Naive thymus-derived CD4-positive, alpha-beta T cell (primary cell): ENCODE data around the gene CEP250. TPM values are rescaled to one million over a fixed set of nuclear protein-coding genes. Genes with fewer than 3 reads are reported as not detected.

Source experiments
- ATAC-seq: fragments of 150-1000 bp; cut with Tn5 transposase; 2 replicates; pipeline ENCODE4 v1.10.0; 2021; ENCODE audit warnings: mild to moderate bottlenecking, moderate library complexity
- CTCF ChIA-PET: fragments of 350-600 bp; sonication (Branson Sonifier 250); formaldehyde crosslinking; loops from one replicate; lab custom pipeline; 2021; ENCODE audit warnings: antibody characterized with exemption; lab: Charles Lee
- POLR2A ChIA-PET: fragments of 350-600 bp; sonication (Branson Sonifier 250); formaldehyde crosslinking; loops from one replicate; lab custom pipeline; 2021; ENCODE audit warnings: antibody characterized with exemption, inconsistent platforms; lab: Charles Lee
- DNase-seq, 9 donors: peaks; one replicate each; pipeline versions ENCODE4 v3.0.0 to v3.0.0-alpha.2; 2020 to 2022; ENCODE audit warnings: mixed read lengths in 1 of 9
- H3K27ac ChIP-seq: one replicate; pipeline ENCODE4 v1.7.0; 2013; ENCODE audit warnings: mild to moderate bottlenecking, low read depth, low read length, moderate library complexity
- H3K27me3 ChIP-seq, 2 donors: one replicate each; pipeline ENCODE4 v1.7.0; 2013; ENCODE audit warnings: low read length in 2 of 2, mild to moderate bottlenecking in 2 of 2, moderate library complexity in 2 of 2; ENCODE audit not compliant: control insufficient read depth in 2 of 2, insufficient read depth in 2 of 2
- H3K36me3 ChIP-seq, 3 experiments: 1 replicate in 2 of 3; 2 replicates in 1 of 3; pipeline ENCODE4 v1.7.0; 2013; ENCODE audit warnings: low read length in 3 of 3, mild to moderate bottlenecking in 3 of 3, moderate library complexity in 1 of 3; ENCODE audit not compliant: insufficient read depth in 3 of 3, control insufficient read depth in 2 of 3
- H3K4me1 ChIP-seq, 2 donors: one replicate each; pipeline ENCODE4 v1.7.0; 2013; ENCODE audit warnings: low read length in 2 of 2, mild to moderate bottlenecking in 2 of 2, moderate library complexity in 1 of 2; ENCODE audit not compliant: control insufficient read depth in 2 of 2, insufficient read depth in 2 of 2
- H3K4me3 ChIP-seq: 2 replicates; pipeline ENCODE4 v1.7.0; 2013; ENCODE audit warnings: mild to moderate bottlenecking, low read length
- H3K9me3 ChIP-seq, 3 experiments: 1 replicate in 2 of 3; 2 replicates in 1 of 3; pipeline ENCODE4 v1.7.0; 2013; ENCODE audit warnings: low read length in 3 of 3; ENCODE audit not compliant: control insufficient read depth in 2 of 3
- H3K27ac Mint-ChIP-seq, 9 donors: one replicate each; pipeline ENCODE4 v1.8.0; 2020 to 2022; ENCODE audit warnings: mixed read lengths in 9 of 9, mild to moderate bottlenecking in 8 of 9, moderate library complexity in 5 of 9, inconsistent platforms in 2 of 9
- H3K27me3 Mint-ChIP-seq, 5 donors: one replicate each; pipeline ENCODE4 v1.8.0; 2021 to 2022; ENCODE audit warnings: mixed read lengths in 5 of 5, mild to moderate bottlenecking in 1 of 5
- H3K36me3 Mint-ChIP-seq, 5 donors: one replicate each; pipeline ENCODE4 v1.8.0; 2020 to 2022; ENCODE audit warnings: mixed read lengths in 5 of 5, mild to moderate bottlenecking in 3 of 5, inconsistent platforms in 1 of 5
- H3K4me1 Mint-ChIP-seq, 7 donors: one replicate each; pipeline ENCODE4 v1.8.0; 2020 to 2022; ENCODE audit warnings: mixed read lengths in 7 of 7, mild to moderate bottlenecking in 3 of 7, inconsistent platforms in 1 of 7
- H3K4me3 Mint-ChIP-seq, 10 donors: one replicate each; pipeline ENCODE4 v1.8.0; 2020 to 2022; ENCODE audit warnings: mild to moderate bottlenecking in 10 of 10, mixed read lengths in 10 of 10, moderate library complexity in 6 of 10, inconsistent platforms in 2 of 10
- H3K9me3 Mint-ChIP-seq, 11 donors: one replicate each; pipeline ENCODE4 v1.8.0; 2020 to 2022; ENCODE audit warnings: mixed read lengths in 11 of 11, mild to moderate bottlenecking in 4 of 11, inconsistent platforms in 1 of 11, moderate library complexity in 1 of 11
- intact Hi-C, 2 donors: fragments of 100-400 bp; cut with micrococcal nuclease; formaldehyde crosslinking; loops; one replicate each; pipeline ENCODE4 v1.15.1; 2023
- polyA plus RNA-seq, 2 donors: library from polyadenylated mRNA; unstranded; fragments of 300-500 nt; fragmentation: Illumina TruSeq; gene quantifications; one replicate each; pipeline ENCODE4 v1.2.3, GENCODE V29; 2021
- total RNA-seq, 6 experiments: library from RNA in 5 of 6; stranded (reverse) in 5 of 6; gene quantifications; 1 replicate in 5 of 6; 2 replicates in 1 of 6; pipeline ENCODE4 v1.2.3 and lab custom pipeline; 2021 to 2026

CEP250 gene
- total and polyA plus RNA-seq, 7 experiments from 2014 or later: 7.7 to 75.0 (median 50.2) TPM

DNA sequence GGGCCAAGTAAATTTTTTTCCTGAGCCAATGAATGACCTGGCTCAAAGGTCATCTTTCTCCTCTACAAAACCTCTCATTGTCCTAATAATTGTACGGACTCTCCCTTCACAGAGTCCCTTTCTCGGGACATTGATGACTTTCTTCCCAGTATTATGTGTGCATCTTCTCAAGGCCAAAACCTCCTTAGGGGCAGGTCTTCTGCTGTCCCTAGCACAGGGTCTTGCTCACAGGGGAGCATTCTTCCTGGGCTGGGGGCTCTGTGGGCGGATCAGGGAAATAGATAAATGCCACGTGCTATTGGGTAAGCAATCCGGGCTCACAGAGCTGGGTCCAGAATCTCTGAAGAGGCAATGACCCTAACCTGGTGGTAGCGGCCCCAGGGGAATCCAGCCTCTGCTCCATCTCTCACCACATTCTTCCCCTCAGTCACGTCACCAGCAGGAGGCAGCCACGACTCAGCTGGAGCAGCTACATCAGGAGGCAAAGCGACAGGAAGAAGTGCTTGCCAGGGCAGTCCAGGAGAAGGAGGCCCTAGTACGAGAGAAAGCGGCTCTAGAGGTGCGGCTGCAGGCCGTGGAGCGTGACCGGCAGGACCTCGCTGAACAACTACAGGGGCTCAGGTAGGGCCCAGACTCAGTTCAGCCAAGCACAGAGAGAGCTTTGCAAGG lies 23.5 kb downstream of the CEP250 start:
- no peaks in the 10 kb centered on the region for H3K27me3 Mint-ChIP-seq
- Histone ChIP-seq H3K4me3 (no peak overlapping the region), H3K27me3 (no peaks in the 10 kb centered on the region), H3K36me3 (peaks cover 15 to 61% (median 17%) of the 10 kb centered on the region in 3 experiments), H3K27ac (peak overlapping the region; percentile 6), H3K9me3 (no peaks in the 10 kb centered on the region), H3K4me1 (no peaks in the 10 kb centered on the region)
- H3K36me3 Mint-ChIP-seq: peaks cover 4 to 19% (median 13%) of the 10 kb centered on the region in 5 donors
- CTCF ChIA-PET: interaction anchor here (0.7 to 1.6 kb wide), 5 partner anchors 12 to 405 kb away, joined by 3 to 6 read pairs (median 3); no protein-coding TSS in a partner anchor
- peaks cover 8 to 16% (median 13%) of the 10 kb centered on the region in 7 donors for H3K4me1 Mint-ChIP-seq
- H3K4me3 Mint-ChIP-seq: no peak overlapping the region
- ATAC-seq (peak; percentile 20), DNase-seq (peak in 2 of 9 donors; percentile 8 to 17)
- POLR2A ChIA-PET: interaction anchor here (0.6 kb wide), 1 partner anchor 762 kb away, joined by 3 read pairs; no protein-coding TSS in a partner anchor
- H3K9me3 Mint-ChIP-seq: no peaks in the 10 kb centered on the region
- intact Hi-C loops: no loop called here
- H3K27ac Mint-ChIP-seq: peak overlapping the region in 8 of 9 donors; percentile 0 to 87 (median 66)

DNA sequence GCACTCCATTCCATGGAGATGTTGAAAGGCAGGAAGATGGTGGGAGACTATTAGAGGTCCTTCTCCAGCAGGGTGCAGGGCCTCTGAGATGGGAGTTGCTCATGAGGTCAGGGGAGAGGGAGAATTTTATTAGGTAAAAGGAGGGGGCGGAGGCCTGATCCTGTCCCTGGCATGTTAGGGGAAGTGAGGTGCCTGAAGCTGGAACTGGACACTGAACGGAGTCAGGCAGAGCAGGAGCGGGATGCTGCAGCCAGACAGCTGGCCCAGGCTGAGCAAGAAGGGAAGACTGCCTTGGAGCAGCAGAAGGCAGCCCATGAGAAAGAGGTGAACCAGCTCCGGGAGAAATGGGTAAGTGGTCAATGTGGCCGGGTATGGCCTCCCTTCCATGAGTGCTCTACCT lies 24.4 kb downstream of the CEP250 start:
- no peak overlapping the region for H3K4me3 ChIP-seq
- CTCF ChIA-PET: interaction anchor here (0.7 to 1.6 kb wide), 5 partner anchors 11 to 404 kb away, joined by 3 to 6 read pairs (median 3); no protein-coding TSS in a partner anchor
- H3K36me3 Mint-ChIP-seq: peaks cover 11 to 27% (median 18%) of the 10 kb centered on the region in 5 donors
- POLR2A ChIA-PET: interaction anchor here (0.6 to 1.1 kb wide), 2 partner anchors 13 to 186 kb away, joined by 3 read pairs; no protein-coding TSS in a partner anchor
- no peaks in the 10 kb centered on the region for H3K27me3 ChIP-seq
- H3K9me3 ChIP-seq: no peaks in the 10 kb centered on the region
- H3K27ac ChIP-seq: peak overlapping the region; percentile 6
- peaks cover 12 to 21% (median 20%) of the 10 kb centered on the region in 7 donors for H3K4me1 Mint-ChIP-seq
- ATAC-seq: no peak
- DNase-seq: no peak
- no peaks in the 10 kb centered on the region for H3K27me3 Mint-ChIP-seq
- H3K4me3 Mint-ChIP-seq: no peak overlapping the region
- no peaks in the 10 kb centered on the region for H3K4me1 ChIP-seq
- intact Hi-C loops: no loop called here
- H3K36me3 ChIP-seq: peaks cover 13 to 59% (median 16%) of the 10 kb centered on the region in 3 experiments
- H3K9me3 Mint-ChIP-seq: peaks cover 0 to 5% (median 0%) of the 10 kb centered on the region in 11 donors
- peak overlapping the region in 7 of 9 donors; percentile 0 to 87 (median 74) for H3K27ac Mint-ChIP-seq

DNA sequence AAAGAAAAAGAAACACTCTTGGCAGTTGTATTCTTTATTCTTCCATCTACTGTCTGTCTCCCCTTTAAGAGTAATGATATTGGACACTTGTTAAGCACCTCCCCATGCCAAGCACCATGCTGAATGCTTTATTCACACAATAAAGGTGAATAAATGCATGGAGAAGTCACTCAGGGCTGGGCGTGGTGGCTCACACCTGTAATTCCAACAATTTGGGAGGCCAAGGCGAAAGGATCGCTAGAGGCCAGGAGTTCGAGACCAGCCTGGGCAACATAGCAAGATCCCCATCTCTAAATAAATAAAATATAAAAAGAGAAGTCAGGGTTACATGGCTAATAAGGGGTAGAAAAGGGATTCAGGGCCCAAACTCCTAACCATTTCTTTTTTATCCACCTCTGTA lies 32.1 kb downstream of the CEP250 start:
- Histone ChIP-seq H3K4me3 (no peak overlapping the region), H3K9me3 (no peaks in the 10 kb centered on the region), H3K36me3 (peaks cover 0 to 18% (median 9%) of the 10 kb centered on the region in 3 experiments), H3K27ac (no peak overlapping the region), H3K4me1 (peaks cover 20% of the 10 kb centered on the region in 2 donors), H3K27me3 (no peaks in the 10 kb centered on the region)
- DNase-seq: no peak
- ChIA-PET POLR2A (no interaction called here), CTCF (interaction anchor here (1.3 kb wide), 1 partner anchor 24 kb away, joined by 5 read pairs; no protein-coding TSS in a partner anchor)
- peak overlapping the region in 6 of 9 donors; percentile 15 to 99 (median 61) for H3K27ac Mint-ChIP-seq
- H3K9me3 Mint-ChIP-seq: peaks cover 0 to 5% (median 0%) of the 10 kb centered on the region in 11 donors
- H3K4me1 Mint-ChIP-seq: peaks cover 37 to 72% (median 59%) of the 10 kb centered on the region in 7 donors
- peak overlapping the region in 2 of 10 donors; percentile 62 to 100 for H3K4me3 Mint-ChIP-seq
- H3K36me3 Mint-ChIP-seq: peaks cover 8 to 50% (median 18%) of the 10 kb centered on the region in 5 donors
- no peak for ATAC-seq
- H3K27me3 Mint-ChIP-seq: no peaks in the 10 kb centered on the region
- intact Hi-C loops: no loop called here

DNA sequence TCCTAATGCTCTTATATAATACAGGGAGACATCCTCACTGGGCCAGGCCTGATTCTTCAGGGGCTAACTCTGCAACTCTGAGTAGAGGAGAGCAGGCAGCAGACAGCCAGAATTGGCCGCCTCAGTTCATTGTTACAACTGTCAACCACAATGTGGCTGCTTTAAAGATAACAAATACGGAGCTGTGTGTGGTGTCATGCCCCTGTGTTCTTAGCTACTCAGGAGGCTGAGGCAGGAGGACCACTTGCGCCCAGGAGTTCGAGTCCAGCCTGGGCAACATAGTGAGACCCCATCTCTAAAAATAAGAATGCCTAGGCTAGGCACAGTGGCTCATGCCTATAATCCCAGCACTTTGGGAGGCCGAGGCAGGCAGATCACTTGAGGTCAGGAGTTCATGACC lies 34.3 kb downstream of the CEP250 start:
- ChIA-PET POLR2A (interaction anchor here (0.6 to 3.6 kb wide), 7 partner anchors 18 to 464 kb away, joined by 3 to 32 read pairs (median 11); partner anchors contain the start of genes CEP250, CPNE1, ERGIC3 and RBM12), CTCF (no interaction called here)
- H3K27me3 Mint-ChIP-seq: no peaks in the 10 kb centered on the region
- Histone ChIP-seq H3K4me1 (peaks cover 23 to 27% of the 10 kb centered on the region in 2 donors), H3K27me3 (no peaks in the 10 kb centered on the region), H3K36me3 (peaks cover 8 to 28% (median 10%) of the 10 kb centered on the region in 3 experiments), H3K9me3 (no peaks in the 10 kb centered on the region), H3K27ac (peak overlapping the region; percentile 84), H3K4me3 (peak overlapping the region; percentile 92)
- ATAC-seq (no peak), DNase-seq (no peak)
- peak overlapping the region; percentile 82 to 100 (median 99) for H3K4me3 Mint-ChIP-seq
- H3K36me3 Mint-ChIP-seq: peaks cover 11 to 40% (median 18%) of the 10 kb centered on the region in 5 donors
- intact Hi-C loops: loop anchor here (1.0 to 5.0 kb wide), 6 partner anchors 27 to 130 kb away; partner anchors contain the start of genes CEP250 (in 2 of the 2) and ERGIC3 (in 1 of the 2)
- peaks cover 38 to 83% (median 61%) of the 10 kb centered on the region in 7 donors for H3K4me1 Mint-ChIP-seq
- no peaks in the 10 kb centered on the region for H3K9me3 Mint-ChIP-seq
- peak overlapping the region; percentile 57 to 99 (median 85) for H3K27ac Mint-ChIP-seq

DNA sequence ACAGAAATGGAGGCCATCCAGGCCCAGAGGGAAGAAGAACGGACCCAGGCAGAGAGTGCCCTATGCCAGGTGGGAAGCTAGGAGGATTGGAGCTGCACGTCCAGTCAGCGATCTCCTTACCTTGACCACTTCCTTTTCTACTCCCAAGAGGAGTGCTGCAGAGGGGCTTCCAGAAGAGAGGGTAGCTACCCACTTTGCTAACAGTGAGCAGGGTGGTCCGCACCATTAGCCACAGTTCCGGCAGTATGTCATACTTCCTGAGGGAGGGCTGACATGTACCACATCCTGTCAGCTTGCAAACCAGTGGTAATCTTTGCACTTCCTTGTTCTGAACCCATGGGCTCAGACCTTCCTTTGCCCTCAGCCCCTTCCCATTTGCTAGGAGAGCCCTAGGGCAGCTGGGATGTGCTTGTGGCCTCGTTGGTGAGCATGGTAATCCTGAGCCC lies 35.4 kb downstream of the CEP250 start:
- peak overlapping the region; percentile 99 to 100 (median 99) for H3K4me3 Mint-ChIP-seq
- no peaks in the 10 kb centered on the region for H3K27me3 Mint-ChIP-seq
- H3K4me1 ChIP-seq: peaks cover 23 to 27% of the 10 kb centered on the region in 2 donors
- CTCF ChIA-PET: interaction anchor here (0.7 to 1.3 kb wide), 6 partner anchors 8 to 712 kb away, joined by 3 to 6 read pairs (median 4); partner anchors contain the start of gene CEP250
- intact Hi-C loops: loop anchor here (1.0 to 5.0 kb wide), 8 partner anchors 28 to 175 kb away; partner anchors contain the start of genes CEP250 (in 2 of the 2) and ERGIC3 (in 1 of the 2)
- DNase-seq (peak; percentile 27 to 77 (median 67)), ATAC-seq (peak; percentile 99)
- H3K4me1 Mint-ChIP-seq: peaks cover 47 to 92% (median 72%) of the 10 kb centered on the region in 7 donors
- H3K27ac Mint-ChIP-seq: peak overlapping the region; percentile 98 to 100 (median 99)
- peaks cover 10 to 38% (median 14%) of the 10 kb centered on the region in 3 experiments for H3K36me3 ChIP-seq
- no peaks in the 10 kb centered on the region for H3K9me3 Mint-ChIP-seq
- peak overlapping the region; percentile 84 for H3K27ac ChIP-seq
- POLR2A ChIA-PET: interaction anchor here (0.6 to 3.6 kb wide), 16 partner anchors 8 to 463 kb away, joined by 3 to 32 read pairs (median 5); partner anchors contain the start of genes CEP250, CPNE1, ERGIC3 and RBM12
- H3K4me3 ChIP-seq: peak overlapping the region; percentile 92
- no peaks in the 10 kb centered on the region for H3K27me3 ChIP-seq
- peaks cover 20 to 46% (median 26%) of the 10 kb centered on the region in 5 donors for H3K36me3 Mint-ChIP-seq
- no peaks in the 10 kb centered on the region for H3K9me3 ChIP-seq

DNA sequence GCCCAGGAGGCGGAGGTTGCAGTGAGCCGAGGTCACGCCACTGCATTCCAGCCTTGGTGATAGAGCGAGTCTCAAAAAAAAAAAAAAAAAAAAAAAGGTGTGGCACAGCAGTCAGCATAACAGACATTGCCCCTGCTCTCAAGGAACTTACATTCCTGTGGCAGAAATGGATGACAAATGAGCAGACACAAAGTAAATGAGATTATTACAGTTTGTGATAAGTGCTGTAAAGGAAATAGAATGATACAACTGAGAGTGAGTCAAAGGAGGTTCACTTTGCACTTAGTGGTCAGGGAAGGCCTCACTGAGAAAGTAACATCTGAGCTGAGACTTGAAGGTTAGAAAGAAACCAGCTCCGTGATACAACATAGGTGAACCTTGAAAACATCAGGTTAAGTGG lies 36.4 kb downstream of the CEP250 start:
- Histone ChIP-seq H3K27me3 (no peaks in the 10 kb centered on the region), H3K9me3 (no peaks in the 10 kb centered on the region), H3K36me3 (peaks cover 12 to 45% (median 18%) of the 10 kb centered on the region in 3 experiments), H3K4me1 (peaks cover 23 to 27% of the 10 kb centered on the region in 2 donors), H3K4me3 (peak overlapping the region; percentile 92), H3K27ac (peak overlapping the region; percentile 84)
- ChIA-PET POLR2A (interaction anchor here (0.6 to 3.6 kb wide), 5 partner anchors 17 to 124 kb away, joined by 4 to 32 read pairs (median 7); partner anchors contain the start of genes CEP250 and ERGIC3), CTCF (interaction anchor here (0.6 to 1.0 kb wide), 2 partner anchors 12 to 491 kb away, joined by 3 to 5 read pairs; no protein-coding TSS in a partner anchor)
- no peaks in the 10 kb centered on the region for H3K9me3 Mint-ChIP-seq
- DNase-seq: no peak
- peaks cover 24 to 50% (median 29%) of the 10 kb centered on the region in 5 donors for H3K36me3 Mint-ChIP-seq
- ATAC-seq: no peak
- H3K4me3 Mint-ChIP-seq: peak overlapping the region; percentile 99 to 100 (median 99)
- H3K4me1 Mint-ChIP-seq: peaks cover 47 to 87% (median 70%) of the 10 kb centered on the region in 7 donors
- intact Hi-C loops: loop anchor here (1.0 to 5.0 kb wide), 5 partner anchors 29 to 173 kb away; partner anchors contain the start of genes CEP250 (in 1 of the 2) and ERGIC3 (in 1 of the 2)
- no peaks in the 10 kb centered on the region for H3K27me3 Mint-ChIP-seq
- H3K27ac Mint-ChIP-seq: peak overlapping the region; percentile 98 to 100 (median 99)
